Karpas-422 (cell line): Measurements from ENCODE around the gene GUCY2F. TPM values are rescaled to one million over a fixed set of nuclear protein-coding genes. Genes with fewer than 3 reads are reported as not detected.

Experiments used
- DNase-seq: peaks from one replicate; pipeline ENCODE4 v3.0.0-alpha.2; 2015
- H2AFZ ChIP-seq: fragments of 200-600 bp; sonication (generic); 2 replicates; pipeline ENCODE4 v1.6.1; 2014; ENCODE audit warnings: antibody characterized with exemption, low read length, mixed read lengths
- H3K27ac ChIP-seq: fragments of 200-600 bp; sonication (generic); 2 replicates; pipeline ENCODE4 v1.5.1; 2014; ENCODE audit warnings: mild to moderate bottlenecking, low read length, moderate library complexity
- H3K27me3 ChIP-seq: fragments of 200-600 bp; sonication (generic); 2 replicates; pipeline ENCODE4 v1.6.1; 2014; ENCODE audit warnings: low read length, mixed read lengths
- H3K36me3 ChIP-seq: fragments of 200-600 bp; sonication (generic); 2 replicates; pipeline ENCODE4 v1.6.1; 2014; ENCODE audit warnings: low read length, mixed read lengths; ENCODE audit not compliant: insufficient read depth
- H3K4me1 ChIP-seq: fragments of 200-600 bp; sonication (generic); 2 replicates; pipeline ENCODE4 v1.6.1; 2014; ENCODE audit warnings: mild to moderate bottlenecking, low read length, mixed read lengths
- H3K4me2 ChIP-seq: fragments of 200-600 bp; sonication (generic); 2 replicates; pipeline ENCODE4 v1.6.1; 2014; ENCODE audit warnings: low read length, low read depth, mild to moderate bottlenecking; ENCODE audit not compliant: poor library complexity, severe bottlenecking
- H3K4me3 ChIP-seq: fragments of 200-600 bp; sonication (generic); 2 replicates; pipeline ENCODE4 v1.5.1; 2014; ENCODE audit warnings: mild to moderate bottlenecking, antibody characterized with exemption, low read length, mixed read lengths
- H3K79me2 ChIP-seq: fragments of 200-600 bp; sonication (generic); 2 replicates; pipeline ENCODE4 v1.6.1; 2014; ENCODE audit warnings: mild to moderate bottlenecking, low read length, mixed read lengths
- H3K9ac ChIP-seq: fragments of 200-600 bp; sonication (generic); 2 replicates; pipeline ENCODE4 v1.6.0; 2014; ENCODE audit warnings: low read length
- H3K9me2 ChIP-seq: fragments of 200-600 bp; sonication (generic), shearing (Covaris generic); replicated peaks from 2 replicates; pipeline ENCODE4 v1.6.0; 2014; ENCODE audit warnings: mild to moderate bottlenecking, low read length, moderate library complexity; ENCODE audit not compliant: insufficient read depth
- H3K9me3 ChIP-seq: fragments of 300-700, 200-600 bp; sonication (generic); 2 replicates; pipeline ENCODE4 v1.6.1; 2014; ENCODE audit warnings: low read length, mixed read lengths
- H4K20me1 ChIP-seq: fragments of 200-600 bp; sonication (generic); 2 replicates; pipeline ENCODE4 v1.6.1; 2014; ENCODE audit warnings: mild to moderate bottlenecking, antibody characterized with exemption, low read length, low read depth; ENCODE audit not compliant: insufficient read depth
- total RNA-seq: library from RNA; depleted of rRNA; stranded (reverse); fragments of >200 nt; shearing (Covaris generic); gene quantifications from 2 replicates; pipeline ENCODE4 v1.2.3, GENCODE V29; 2014; ENCODE audit warnings: low replicate concordance

The GUCY2F gene
- total RNA-seq, 1 experiment from 2014 or later: not detected

GRCh38 chrX:109390556-109390955 lies 91.3 kb downstream of the GUCY2F start:
- Histone ChIP-seq H3K79me2 (no peaks in the 10 kb centered on the region), H3K27ac (no peak overlapping the region), H2AFZ (no peak overlapping the region), H4K20me1 (no peaks in the 10 kb centered on the region), H3K9ac (no peak overlapping the region), H3K4me1 (no peaks in the 10 kb centered on the region), H3K9me3 (no peaks in the 10 kb centered on the region), H3K36me3 (no peaks in the 10 kb centered on the region), H3K9me2 (no peaks in the 10 kb centered on the region), H3K4me3 (no peak overlapping the region), H3K4me2 (no peak overlapping the region), H3K27me3 (no peaks in the 10 kb centered on the region)
- DNase-seq: no peak

GRCh38 chrX:109389917-109390316 lies 92.0 kb downstream of the GUCY2F start:
- Histone ChIP-seq H2AFZ (no peak overlapping the region), H3K79me2 (no peaks in the 10 kb centered on the region), H3K4me1 (no peaks in the 10 kb centered on the region), H3K9me3 (no peaks in the 10 kb centered on the region), H4K20me1 (no peaks in the 10 kb centered on the region), H3K4me3 (no peak overlapping the region), H3K27me3 (no peaks in the 10 kb centered on the region), H3K4me2 (no peak overlapping the region), H3K36me3 (no peaks in the 10 kb centered on the region), H3K9me2 (no peaks in the 10 kb centered on the region), H3K9ac (no peak overlapping the region), H3K27ac (no peak overlapping the region)
- no peak for DNase-seq

- H3K9me3 ChIP-seq: no peaks in the 10 kb centered on the region
- H3K79me2 ChIP-seq: no peaks in the 10 kb centered on the region
- H3K27me3 ChIP-seq: no peaks in the 10 kb centered on the region
- no peak overlapping the region for H3K4me2 ChIP-seq
- H3K9me2 ChIP-seq: no peaks in the 10 kb centered on the region
- no peak overlapping the region for H2AFZ ChIP-seq
- H3K4me1 ChIP-seq: no peaks in the 10 kb centered on the region
- no peak overlapping the region for H3K4me3 ChIP-seq
- peak; percentile 74 for DNase-seq
- no peaks in the 10 kb centered on the region for H3K36me3 ChIP-seq
- no peak overlapping the region for H3K27ac ChIP-seq
- H3K9ac ChIP-seq: no peak overlapping the region
- H4K20me1 ChIP-seq: no peaks in the 10 kb centered on the region
Measured at GRCh38 chrX:109384699-109385098, 97.2 kb downstream of the GUCY2F start.

GRCh38 chrX:109382332-109382731 lies 99.6 kb downstream of the GUCY2F start:
- Histone ChIP-seq H3K9me3 (no peaks in the 10 kb centered on the region), H3K79me2 (no peaks in the 10 kb centered on the region), H3K4me3 (no peak overlapping the region), H3K36me3 (no peaks in the 10 kb centered on the region), H4K20me1 (no peaks in the 10 kb centered on the region), H3K9ac (no peak overlapping the region), H2AFZ (no peak overlapping the region), H3K9me2 (no peaks in the 10 kb centered on the region), H3K4me2 (no peak overlapping the region), H3K27ac (no peak overlapping the region), H3K27me3 (no peaks in the 10 kb centered on the region), H3K4me1 (no peaks in the 10 kb centered on the region)
- no peak for DNase-seq

GRCh38 chrX:109378281-109378680 lies 103.6 kb downstream of the GUCY2F start:
- H3K9me3 ChIP-seq: no peaks in the 10 kb centered on the region
- H3K4me2 ChIP-seq: no peak overlapping the region
- H3K27me3 ChIP-seq: no peaks in the 10 kb centered on the region
- no peaks in the 10 kb centered on the region for H4K20me1 ChIP-seq
- no peak overlapping the region for H3K4me3 ChIP-seq
- no peak for DNase-seq
- H3K9me2 ChIP-seq: no peaks in the 10 kb centered on the region
- no peaks in the 10 kb centered on the region for H3K4me1 ChIP-seq
- no peak overlapping the region for H3K27ac ChIP-seq
- no peak overlapping the region for H2AFZ ChIP-seq
- H3K36me3 ChIP-seq: no peaks in the 10 kb centered on the region
- no peaks in the 10 kb centered on the region for H3K79me2 ChIP-seq
- H3K9ac ChIP-seq: no peak overlapping the region

GRCh38 chrX:109374262-109374960 lies 107.5 kb downstream of the GUCY2F start:
- Histone ChIP-seq H3K4me1 (no peaks in the 10 kb centered on the region), H3K9ac (no peak overlapping the region), H3K9me3 (no peaks in the 10 kb centered on the region), H3K27me3 (no peaks in the 10 kb centered on the region), H3K4me2 (no peak overlapping the region), H3K36me3 (no peaks in the 10 kb centered on the region), H4K20me1 (no peaks in the 10 kb centered on the region), H3K9me2 (no peaks in the 10 kb centered on the region), H3K79me2 (no peaks in the 10 kb centered on the region), H3K27ac (no peak overlapping the region), H3K4me3 (no peak overlapping the region), H2AFZ (no peak overlapping the region)
- DNase-seq: no peak

- no peak for DNase-seq
- H3K9ac ChIP-seq: no peak overlapping the region
- no peaks in the 10 kb centered on the region for H3K4me1 ChIP-seq
- no peaks in the 10 kb centered on the region for H3K27me3 ChIP-seq
- no peaks in the 10 kb centered on the region for H4K20me1 ChIP-seq
- H3K9me2 ChIP-seq: no peaks in the 10 kb centered on the region
- H3K4me2 ChIP-seq: no peak overlapping the region
- no peak overlapping the region for H3K4me3 ChIP-seq
- no peaks in the 10 kb centered on the region for H3K9me3 ChIP-seq
- no peak overlapping the region for H3K27ac ChIP-seq
- no peaks in the 10 kb centered on the region for H3K36me3 ChIP-seq
- no peak overlapping the region for H2AFZ ChIP-seq
- H3K79me2 ChIP-seq: no peaks in the 10 kb centered on the region
Measured at GRCh38 chrX:109373468-109373867, 108.4 kb downstream of the GUCY2F start.

- Histone ChIP-seq H3K4me2 (no peak overlapping the region), H3K36me3 (no peaks in the 10 kb centered on the region), H3K27ac (no peak overlapping the region), H3K9me2 (no peaks in the 10 kb centered on the region), H3K4me3 (no peak overlapping the region), H2AFZ (no peak overlapping the region), H3K27me3 (no peaks in the 10 kb centered on the region), H3K4me1 (no peaks in the 10 kb centered on the region), H3K9ac (no peak overlapping the region), H4K20me1 (no peaks in the 10 kb centered on the region), H3K9me3 (no peaks in the 10 kb centered on the region), H3K79me2 (no peaks in the 10 kb centered on the region)
- no peak for DNase-seq
Measured at GRCh38 chrX:109372716-109373115, 109.2 kb downstream of the GUCY2F start.
